ENCODE data around the gene ODC1.

The ODC1 gene

GRCh38 chr2:10477443-10478297 is 29.5 kb upstream of the ODC1 start:
- H3K4me1 ChIP-seq (ENCODE audit: control insufficient read depth in 1 of 2, insufficient read depth in 1 of 2, low read depth in 1 of 2, low read length in 1 of 2), result no peaks in the 10 kb centered on the region
- H3K27ac ChIP-seq, result no peak overlapping the region
- H3K4me3 ChIP-seq (ENCODE audit: low read depth in 1 of 2, low read length in 1 of 2), result no peak overlapping the region
- no peaks in the 10 kb centered on the region for H3K9me3 ChIP-seq
- H3K36me3 ChIP-seq, result no peaks in the 10 kb centered on the region
- TF ChIP-seq CTCF (IDR thresholded peaks at IDR 0.05), result no peak
- H3K27me3 ChIP-seq, result peaks cover 14% of the 10 kb centered on the region

- H3K27me3 ChIP-seq, result peaks cover 8% of the 10 kb centered on the region
- H3K4me3 ChIP-seq (ENCODE audit: low read depth in 1 of 2, low read length in 1 of 2), result no peak overlapping the region
- no peaks in the 10 kb centered on the region for H3K4me1 ChIP-seq (ENCODE audit: control insufficient read depth in 1 of 2, insufficient read depth in 1 of 2, low read depth in 1 of 2, low read length in 1 of 2)
- no peaks in the 10 kb centered on the region for H3K36me3 ChIP-seq
- H3K9me3 ChIP-seq, result no peaks in the 10 kb centered on the region
- no peak overlapping the region for H3K27ac ChIP-seq
- no peak for TF ChIP-seq CTCF (IDR thresholded peaks at IDR 0.05)
Observed at GRCh38 chr2:10476723-10477442, 28.8 kb upstream of the ODC1 start.

GRCh38 chr2:10475811-10476660 is 27.9 kb upstream of the ODC1 start:
- Histone ChIP-seq H3K27ac (no peak overlapping the region), H3K36me3 (no peaks in the 10 kb centered on the region), H3K4me3 (ENCODE audit: low read depth in 1 of 2, low read length in 1 of 2) (no peak overlapping the region), H3K27me3 (peaks cover 2% of the 10 kb centered on the region), H3K9me3 (no peaks in the 10 kb centered on the region), H3K4me1 (ENCODE audit: control insufficient read depth in 1 of 2, insufficient read depth in 1 of 2, low read depth in 1 of 2, low read length in 1 of 2) (no peaks in the 10 kb centered on the region)
- no peak for TF ChIP-seq CTCF (IDR thresholded peaks at IDR 0.05)

- no peak overlapping the region for H3K27ac ChIP-seq
- no peaks in the 10 kb centered on the region for H3K9me3 ChIP-seq
- no peaks in the 10 kb centered on the region for H3K4me1 ChIP-seq (ENCODE audit: control insufficient read depth in 1 of 2, insufficient read depth in 1 of 2, low read depth in 1 of 2, low read length in 1 of 2)
- H3K27me3 ChIP-seq, result no peaks in the 10 kb centered on the region
- no peak overlapping the region for H3K4me3 ChIP-seq (ENCODE audit: low read depth in 1 of 2, low read length in 1 of 2)
- TF ChIP-seq CTCF (IDR thresholded peaks at IDR 0.05), result no peak
- no peaks in the 10 kb centered on the region for H3K36me3 ChIP-seq
Observed at GRCh38 chr2:10475221-10475722, 27.1 kb upstream of the ODC1 start.

GRCh38 chr2:10473121-10473756 is 25.1 kb upstream of the ODC1 start:
- Histone ChIP-seq H3K27ac (no peak overlapping the region), H3K36me3 (no peaks in the 10 kb centered on the region), H3K4me3 (ENCODE audit: low read depth in 1 of 2, low read length in 1 of 2) (no peak overlapping the region), H3K9me3 (no peaks in the 10 kb centered on the region), H3K27me3 (no peaks in the 10 kb centered on the region), H3K4me1 (ENCODE audit: control insufficient read depth in 1 of 2, insufficient read depth in 1 of 2, low read depth in 1 of 2, low read length in 1 of 2) (no peaks in the 10 kb centered on the region)
- no peak for TF ChIP-seq CTCF (IDR thresholded peaks at IDR 0.05)
